DOHH2 (cell line): ENCODE measurements around the gene BPIFA1.

Experiments
- EZH2phosphoT487 ChIP-seq: fragments of 200-600 bp; sonication (generic); IDR thresholded peaks from 2 replicates; pipeline ENCODE4 v1.6.1; 2017; ENCODE audit warnings: borderline replicate concordance, mild to moderate bottlenecking, antibody characterized with exemption, low read length, moderate library complexity, mixed read lengths
- TF ChIP-seq, protein P1 (sequence below): fragments of 200-600 bp; sonication (generic); IDR thresholded peaks from one replicate; pipeline ENCODE4 v1.5.1; 2014; ENCODE audit warnings: antibody characterized with exemption, mild to moderate bottlenecking, low read depth, low read length; ENCODE audit not compliant: poor library complexity, severe bottlenecking

DNA sequence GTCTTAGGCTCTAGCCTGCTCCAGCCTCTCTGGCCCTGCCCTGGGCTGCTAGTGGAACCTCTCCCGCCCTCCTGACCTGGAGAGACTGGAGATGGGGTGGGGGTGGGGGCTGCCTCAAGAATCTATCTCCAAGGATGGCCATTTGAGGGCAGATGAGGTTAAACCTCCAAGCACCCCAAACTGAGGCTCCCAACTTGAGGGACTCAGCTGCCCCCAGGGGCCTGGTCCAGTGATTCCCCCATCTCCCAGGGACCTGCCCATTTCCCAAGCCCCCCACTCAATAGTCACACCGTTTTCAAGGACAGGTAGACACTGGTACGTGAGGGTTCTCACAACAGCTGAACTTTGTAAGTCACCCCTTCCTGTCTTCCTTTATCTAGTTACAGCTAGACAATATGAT is 40.1 kb downstream of the BPIFA1 start:
- TF ChIP-seq EZH2phosphoT487, result no peak
- TF ChIP-seq, protein P1, sequence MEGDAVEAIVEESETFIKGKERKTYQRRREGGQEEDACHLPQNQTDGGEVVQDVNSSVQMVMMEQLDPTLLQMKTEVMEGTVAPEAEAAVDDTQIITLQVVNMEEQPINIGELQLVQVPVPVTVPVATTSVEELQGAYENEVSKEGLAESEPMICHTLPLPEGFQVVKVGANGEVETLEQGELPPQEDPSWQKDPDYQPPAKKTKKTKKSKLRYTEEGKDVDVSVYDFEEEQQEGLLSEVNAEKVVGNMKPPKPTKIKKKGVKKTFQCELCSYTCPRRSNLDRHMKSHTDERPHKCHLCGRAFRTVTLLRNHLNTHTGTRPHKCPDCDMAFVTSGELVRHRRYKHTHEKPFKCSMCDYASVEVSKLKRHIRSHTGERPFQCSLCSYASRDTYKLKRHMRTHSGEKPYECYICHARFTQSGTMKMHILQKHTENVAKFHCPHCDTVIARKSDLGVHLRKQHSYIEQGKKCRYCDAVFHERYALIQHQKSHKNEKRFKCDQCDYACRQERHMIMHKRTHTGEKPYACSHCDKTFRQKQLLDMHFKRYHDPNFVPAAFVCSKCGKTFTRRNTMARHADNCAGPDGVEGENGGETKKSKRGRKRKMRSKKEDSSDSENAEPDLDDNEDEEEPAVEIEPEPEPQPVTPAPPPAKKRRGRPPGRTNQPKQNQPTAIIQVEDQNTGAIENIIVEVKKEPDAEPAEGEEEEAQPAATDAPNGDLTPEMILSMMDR, result no peak
